ENCODE results near the gene CDC26.
"Not testable (repeated sequence)": the region's sequence is repeated elsewhere in the genome, so short reads cannot be mapped to it uniquely, and the experiment has no call there.

CDC26 gene

GRCh38 chr9:113293285-113293878, 18.0 kb upstream of the CDC26 start:
- DNase-seq, result peak in 1 of 5 experiments; percentile 27

- DNase-seq, result no peak
Observed at GRCh38 chr9:113290052-113290607, 14.8 kb upstream of the CDC26 start.

DNA sequence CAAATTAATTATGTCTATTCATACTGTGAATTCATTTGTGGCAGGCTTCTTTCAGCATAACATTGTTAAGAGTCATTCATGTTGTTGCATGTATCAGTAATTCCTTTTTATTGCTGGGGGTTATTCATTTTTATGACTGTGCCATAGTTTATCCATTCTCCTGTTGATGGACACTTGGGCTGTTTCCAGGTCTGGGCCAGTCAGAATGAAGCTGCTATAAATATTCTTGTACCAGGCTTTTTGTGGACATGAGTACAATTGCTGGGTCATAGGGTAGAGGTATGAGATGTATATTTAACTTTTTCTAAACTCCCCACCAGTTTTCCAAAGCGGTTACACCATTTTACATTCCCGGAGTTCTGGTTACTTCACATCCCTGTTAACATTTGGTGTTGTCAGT, 13.7 kb upstream of the CDC26 start:
- DNase-seq, result no peak

GRCh38 chr9:113281356-113281755, 6.0 kb upstream of the CDC26 start:
- no peak for DNase-seq

DNA sequence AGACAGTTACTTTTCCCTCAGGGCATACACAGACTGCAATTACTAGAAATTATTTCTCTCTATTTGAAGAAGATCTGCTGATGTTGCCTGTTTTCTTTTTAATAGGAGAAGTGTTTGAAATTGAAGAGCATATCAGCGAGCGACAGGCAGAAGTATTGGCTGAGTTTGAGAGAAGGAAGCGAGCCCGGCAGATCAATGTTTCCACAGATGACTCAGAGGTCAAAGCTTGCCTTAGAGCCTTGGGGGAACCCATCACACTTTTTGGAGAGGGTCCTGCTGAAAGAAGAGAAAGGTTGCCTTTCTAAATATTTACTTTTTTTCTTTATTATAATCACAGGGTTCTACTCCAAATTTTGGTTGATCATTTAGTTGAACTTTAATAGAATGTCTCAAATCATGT, 3.5 kb upstream of the CDC26 start:
- DNase-seq, result no peak

DNA sequence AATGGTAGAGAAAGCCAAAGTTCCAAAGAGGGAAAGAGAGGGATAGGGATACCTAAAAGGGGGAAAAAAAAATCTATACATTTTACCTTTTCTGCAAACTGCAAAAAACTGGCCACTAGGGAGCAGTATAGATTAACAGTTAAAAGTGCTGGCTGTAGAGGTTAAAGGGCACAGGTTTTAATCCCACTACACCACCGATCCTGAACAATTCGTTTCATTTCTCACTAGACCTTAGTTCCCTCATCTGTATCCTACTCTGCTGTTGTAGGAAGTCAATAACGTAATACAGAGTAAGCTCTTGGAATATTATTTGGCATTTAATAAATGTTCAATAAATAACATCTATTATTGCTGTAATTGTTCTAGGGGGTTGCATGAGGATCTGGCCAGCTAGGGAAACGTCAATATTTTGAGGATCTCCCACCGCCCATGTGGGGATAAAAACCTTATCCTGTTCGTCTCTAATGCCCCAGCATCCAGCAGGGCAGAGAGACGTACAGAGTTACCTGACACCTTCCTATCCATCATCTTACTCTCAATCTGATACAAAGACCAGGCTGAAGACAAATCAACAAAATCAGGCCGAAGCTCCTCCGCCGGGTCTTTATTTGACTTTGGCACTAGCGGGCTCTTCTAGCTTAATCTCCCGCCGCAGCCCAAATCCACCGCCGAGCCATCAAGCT, 757 bp downstream of the CDC26 start:
- DNase-seq, result peak in 2 of 5 experiments; percentile 44 to 67

- no peak for DNase-seq
Observed at GRCh38 chr9:113269871-113270270, 5.5 kb downstream of the CDC26 start.

GRCh38 chr9:113269355-113269754, 6.0 kb downstream of the CDC26 start:
- no peak for DNase-seq

GRCh38 chr9:113267911-113268566, 7.3 kb downstream of the CDC26 start:
- DNase-seq, result no peak

DNA sequence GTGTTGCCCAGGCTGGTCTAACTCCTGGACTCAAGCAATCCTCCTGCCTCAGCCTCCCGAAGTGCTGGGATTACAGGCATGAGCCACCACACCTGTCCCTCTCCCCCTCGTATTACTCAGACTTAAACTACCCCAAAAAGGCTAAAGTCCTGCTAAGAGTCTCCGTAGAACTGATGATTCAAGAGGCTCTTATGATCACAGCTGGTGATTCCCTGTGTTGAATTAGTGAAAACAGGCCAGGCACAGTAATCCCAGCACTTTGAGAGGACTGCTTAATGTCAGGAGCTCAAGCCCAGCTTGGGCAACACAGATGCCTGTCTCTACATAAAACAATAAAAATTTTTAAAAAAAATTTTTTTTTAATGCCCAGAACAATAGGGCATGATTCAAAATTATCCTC, 9.2 kb downstream of the CDC26 start:
- DNase-seq, result no peak

- no peak for DNase-seq
Observed at GRCh38 chr9:113261917-113262671, 13.3 kb downstream of the CDC26 start.

- DNase-seq, result no peak
Observed at GRCh38 chr9:113258282-113258681, 17.1 kb downstream of the CDC26 start.

DNA sequence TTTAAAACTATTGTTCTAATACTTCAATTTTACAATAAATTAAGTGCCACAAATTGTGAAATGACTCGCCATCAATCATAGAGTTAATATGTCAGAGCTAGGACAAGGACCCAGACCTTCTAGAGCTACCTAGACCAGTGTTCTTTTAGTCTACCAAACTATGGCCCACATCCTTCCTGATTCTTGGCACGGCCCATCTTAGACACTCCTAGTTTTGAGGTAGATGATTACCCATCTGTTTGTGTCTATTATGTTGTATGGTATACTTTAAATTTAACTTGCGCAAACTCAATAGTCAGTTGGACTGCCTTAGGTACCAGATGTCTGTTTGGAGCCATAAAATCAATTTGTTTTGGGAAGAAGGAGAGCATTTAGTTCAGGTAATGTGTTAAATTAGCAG, 17.5 kb downstream of the CDC26 start:
- DNase-seq, result no peak

DNA sequence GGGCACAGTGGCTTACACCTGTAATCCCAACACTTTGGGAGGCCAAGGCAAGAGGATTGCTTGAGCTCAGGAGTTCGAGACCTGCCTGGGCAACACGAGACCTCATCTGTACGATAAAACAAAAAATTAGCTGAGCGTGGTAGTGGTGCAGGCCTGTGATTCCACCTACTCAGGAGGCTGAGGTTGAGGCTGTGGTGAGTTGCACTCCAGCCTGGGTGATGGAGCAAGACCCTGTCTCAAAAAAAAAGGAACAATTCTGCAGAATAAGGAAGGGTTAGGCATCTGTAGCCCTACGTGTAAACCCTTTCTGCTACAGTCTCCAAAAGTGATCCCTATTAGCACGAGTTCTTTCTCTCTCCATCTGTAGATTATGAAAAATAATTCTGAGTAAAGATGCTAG, 19.9 kb downstream of the CDC26 start:
- DNase-seq, result no peak

- no peak for DNase-seq
Observed at GRCh38 chr9:113254991-113255390, 20.4 kb downstream of the CDC26 start.

- no peak for DNase-seq
Observed at GRCh38 chr9:113250807-113251206, 24.6 kb downstream of the CDC26 start.

GRCh38 chr9:113249661-113250060, 25.7 kb downstream of the CDC26 start:
- not testable (repeated sequence) for DNase-seq

DNA sequence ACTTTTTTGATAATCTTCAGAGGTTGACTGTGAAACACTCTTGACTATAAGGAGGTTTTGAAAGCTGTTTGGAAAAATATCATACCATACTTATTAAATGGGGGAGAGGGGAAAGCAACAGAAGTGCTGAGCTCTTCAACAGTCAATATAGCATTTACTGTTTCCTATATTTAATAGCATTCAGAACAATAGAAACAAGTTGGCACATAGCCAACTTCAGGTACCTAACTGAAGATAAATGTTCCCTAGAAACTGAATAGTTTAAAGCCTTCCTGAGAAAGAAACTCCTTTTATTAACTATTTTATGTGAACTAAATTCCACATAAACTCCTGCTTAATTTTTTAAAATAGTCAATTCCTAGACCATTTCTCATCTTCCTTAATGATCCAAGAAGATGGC, 27.7 kb downstream of the CDC26 start:
- DNase-seq, result no peak

DNA sequence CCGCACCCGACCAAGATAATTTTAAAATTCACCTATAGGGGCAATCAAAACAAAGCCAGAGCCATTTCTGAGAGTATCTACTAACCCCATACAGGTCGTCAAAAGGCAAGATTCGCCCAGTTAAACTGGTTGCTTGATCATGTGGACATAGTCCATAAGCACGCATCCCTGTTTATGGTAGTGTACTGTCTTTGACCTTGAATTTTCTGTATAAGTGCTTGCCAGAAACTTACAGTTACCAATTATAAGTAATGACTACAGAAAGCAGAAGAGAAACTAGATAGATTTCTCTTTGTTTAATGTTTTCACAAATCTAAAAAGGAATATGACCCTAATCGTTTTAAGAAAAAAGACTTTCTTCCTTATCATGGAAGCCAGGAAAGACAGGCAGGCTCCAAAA, 28.4 kb downstream of the CDC26 start:
- DNase-seq, result no peak

GRCh38 chr9:113245894-113246293, 29.5 kb downstream of the CDC26 start:
- no peak for DNase-seq

DNA sequence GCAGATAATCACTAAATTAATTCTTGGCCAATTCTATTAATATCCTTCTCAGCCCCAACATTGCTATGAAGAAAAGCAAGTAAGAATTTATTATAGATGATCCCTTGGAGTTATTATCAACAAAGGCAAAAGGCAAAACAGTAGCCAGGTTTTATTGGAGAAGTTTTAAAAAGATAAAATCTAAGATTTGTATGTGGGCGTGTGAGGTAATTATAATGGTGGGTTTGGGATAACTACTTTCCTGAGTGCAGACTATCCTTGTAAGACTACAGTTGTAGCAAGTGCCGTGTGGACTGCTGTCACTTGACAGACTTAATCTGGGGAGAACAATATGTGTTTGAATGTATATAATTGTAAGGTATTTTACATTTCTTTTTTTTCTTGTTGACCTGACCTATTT, 30.8 kb downstream of the CDC26 start:
- DNase-seq, result no peak

- no peak for DNase-seq
Observed at GRCh38 chr9:113241161-113241560, 34.2 kb downstream of the CDC26 start.

DNA sequence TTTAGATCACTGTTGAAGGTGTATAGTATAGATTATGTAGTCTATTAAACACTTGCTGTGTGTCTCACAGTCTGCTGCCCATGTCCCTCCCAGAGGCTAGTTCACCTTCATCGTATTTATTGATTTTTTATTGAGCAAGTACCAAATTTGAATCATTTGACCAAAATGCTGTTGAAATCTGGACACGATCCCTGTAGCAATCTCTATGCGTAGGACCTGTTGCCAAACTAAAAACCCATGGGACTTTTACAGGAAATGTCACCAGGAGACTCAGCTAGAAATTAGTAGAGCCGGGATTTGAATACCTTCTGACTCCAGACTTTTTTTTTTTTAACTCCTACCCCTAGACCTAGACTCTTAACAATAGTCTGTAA, 36.5 kb downstream of the CDC26 start:
- no peak for DNase-seq
